H1 (cell line): Measurements from ENCODE around the gene EPHA4. TPM values are rescaled to one million over a fixed set of nuclear protein-coding genes. Genes with fewer than 3 reads are reported as not detected.

Source experiments
- CTCF ChIA-PET: fragments of 300-600 bp; sonication (Branson Sonifier 250); formaldehyde crosslinking; loops from one replicate; lab custom pipeline; 2021; ENCODE audit not compliant: partially characterized antibody; lab: Charles Lee
- POLR2A ChIA-PET: fragments of 300-600 bp; sonication (Branson Sonifier 250); formaldehyde crosslinking; loops from one replicate; lab custom pipeline; 2021; ENCODE audit warnings: inconsistent platforms; ENCODE audit not compliant: partially characterized antibody; lab: Charles Lee
- DNase-seq, 2 experiments: peaks; one replicate each; pipeline versions ENCODE4 v3.0.0 to v3.0.0-alpha.2; 2010 to 2022; ENCODE audit warnings: low spot score in 2 of 2, low read depth in 1 of 2, mixed read lengths in 1 of 2
- FAIRE-seq: peaks from 2 replicates; lab custom pipeline; 2011; peaks lifted over from hg19 to GRCh38; lab: Jason Lieb, UNC
- H2AFZ ChIP-seq: 2 replicates; pipeline ENCODE4 v1.8.1; 2012; ENCODE audit warnings: low read length, inconsistent platforms
- H2AK5ac ChIP-seq: 2 replicates; pipeline ENCODE4 v1.6.1; 2013; ENCODE audit warnings: low read depth, low read length
- H2BK120ac ChIP-seq: replicated peaks from 2 replicates; pipeline ENCODE3; 2013; ENCODE audit warnings: low read depth, low read length, inconsistent platforms
- H2BK12ac ChIP-seq: 2 replicates; pipeline ENCODE4 v1.6.1; 2013; ENCODE audit warnings: low read depth, low read length
- H2BK15ac ChIP-seq: 2 replicates; pipeline ENCODE4 v1.6.1; 2013; ENCODE audit warnings: low read length
- H2BK20ac ChIP-seq: 2 replicates; pipeline ENCODE4 v1.6.1; 2013; ENCODE audit warnings: low read length
- H2BK5ac ChIP-seq: 2 replicates; pipeline ENCODE4 v1.6.1; 2013; ENCODE audit warnings: low read depth, low read length
- H3K14ac ChIP-seq: 2 replicates; pipeline ENCODE4 v1.6.1; 2013; ENCODE audit warnings: inconsistent platforms; ENCODE audit not compliant: insufficient read length
- H3K18ac ChIP-seq: 2 replicates; pipeline ENCODE4 v1.6.1; 2013; ENCODE audit warnings: low read length; ENCODE audit errors: extremely low read depth
- H3K23ac ChIP-seq: 2 replicates; pipeline ENCODE4 v1.6.1; 2013; ENCODE audit warnings: inconsistent platforms; ENCODE audit not compliant: insufficient read length
- H3K23me2 ChIP-seq: 2 replicates; pipeline ENCODE4 v1.6.1; 2013; ENCODE audit warnings: low read depth, low read length
- H3K27ac ChIP-seq: 2 replicates; pipeline ENCODE4 v1.6.1; 2011; ENCODE audit warnings: low read depth, low read length, inconsistent platforms
- H3K27me3 ChIP-seq, 4 experiments: replicated peaks in 1 of 4; 1 replicate in 1 of 4; 2 replicates in 3 of 4; pipeline versions ENCODE4 v1.6.1 to v1.8.1; 2011 to 2013; ENCODE audit warnings: low read length in 3 of 4, mild to moderate bottlenecking in 3 of 4, inconsistent platforms in 2 of 4, mixed read lengths in 2 of 4, moderate library complexity in 1 of 4; ENCODE audit not compliant: control insufficient read depth in 3 of 4, insufficient read depth in 3 of 4; ENCODE audit errors: extremely low read depth in 1 of 4
- H3K36me3 ChIP-seq, 4 experiments: 2 replicates each; pipeline versions ENCODE4 v1.6.1 to v1.8.1; 2011 to 2013; ENCODE audit warnings: mild to moderate bottlenecking in 4 of 4, low read length in 3 of 4, moderate library complexity in 2 of 4, control low read depth in 1 of 4, inconsistent platforms in 1 of 4; ENCODE audit not compliant: insufficient read depth in 4 of 4, control insufficient read depth in 2 of 4
- H3K4ac ChIP-seq: replicated peaks from 2 replicates; pipeline ENCODE3; 2013; ENCODE audit warnings: low read length, low read depth, mixed read lengths, inconsistent platforms; ENCODE audit not compliant: insufficient read length
- H3K4me1 ChIP-seq, 4 experiments: replicated peaks in 1 of 4; 1 replicate in 1 of 4; 2 replicates in 3 of 4; pipeline versions ENCODE4 v1.6.1 to v1.8.1; 2011 to 2013; ENCODE audit warnings: low read length in 3 of 4, inconsistent platforms in 2 of 4, mixed read lengths in 1 of 4; ENCODE audit not compliant: insufficient read depth in 4 of 4, control insufficient read depth in 3 of 4
- H3K4me2 ChIP-seq, 2 experiments: 2 replicates each; pipeline versions ENCODE4 v1.6.1 to v1.8.1; 2011 to 2013; ENCODE audit warnings: low read depth in 2 of 2, low read length in 2 of 2, control low read depth in 1 of 2, inconsistent platforms in 1 of 2, mild to moderate bottlenecking in 1 of 2; ENCODE audit not compliant: insufficient read depth in 1 of 2
- H3K4me3 ChIP-seq, 4 experiments: fragments of 200-600, 300-600 bp in 1 of 4; sonication (generic), shearing (Covaris generic), sonication (Bioruptor Twin) in 1 of 4; 2 replicates each; pipeline versions ENCODE4 v1.5.1 to v1.8.1; 2011 to 2016; ENCODE audit warnings: low read length in 4 of 4, low read depth in 3 of 4, control low read depth in 2 of 4, inconsistent platforms in 2 of 4, mild to moderate bottlenecking in 2 of 4, mixed read lengths in 1 of 4, moderate library complexity in 1 of 4; ENCODE audit not compliant: insufficient read depth in 2 of 4; ENCODE audit errors: extremely low read depth in 1 of 4
- H3K56ac ChIP-seq: replicated peaks from 2 replicates; pipeline ENCODE3; 2013; ENCODE audit warnings: low read depth, mild to moderate bottlenecking, mixed read lengths, low read length, inconsistent platforms; ENCODE audit not compliant: insufficient read length
- H3K79me1 ChIP-seq: 2 replicates; pipeline ENCODE4 v1.6.1; 2013; ENCODE audit warnings: low read depth, low read length, control low read depth
- H3K79me2 ChIP-seq, 2 experiments: 2 replicates each; pipeline versions ENCODE4 v1.6.1 to v1.8.1; 2012 to 2013; ENCODE audit warnings: low read length in 2 of 2, mild to moderate bottlenecking in 2 of 2, inconsistent platforms in 1 of 2; ENCODE audit not compliant: insufficient read depth in 2 of 2, control insufficient read depth in 1 of 2
- H3K9ac ChIP-seq, 4 experiments: replicated peaks in 1 of 4; 1 replicate in 1 of 4; 2 replicates in 3 of 4; pipeline versions ENCODE4 v1.6.1 to v1.8.1; 2011 to 2013; ENCODE audit warnings: low read depth in 3 of 4, low read length in 3 of 4, control low read depth in 2 of 4, mild to moderate bottlenecking in 2 of 4, moderate library complexity in 2 of 4, inconsistent platforms in 1 of 4; ENCODE audit errors: extremely low read depth in 1 of 4
- H3K9me3 ChIP-seq, 2 experiments: 2 replicates each; pipeline versions ENCODE4 v1.6.1 to v1.8.1; 2012 to 2013; ENCODE audit warnings: mild to moderate bottlenecking in 2 of 2, moderate library complexity in 2 of 2, control low read depth in 1 of 2, inconsistent platforms in 1 of 2, low read depth in 1 of 2, low read length in 1 of 2, mixed read lengths in 1 of 2; ENCODE audit not compliant: insufficient read depth in 2 of 2
- H4K20me1 ChIP-seq, 2 experiments: replicated peaks in 1 of 2; 2 replicates each; pipeline versions ENCODE3 to v1.8.1; 2011 to 2013; ENCODE audit warnings: inconsistent platforms in 2 of 2, low read length in 2 of 2, mild to moderate bottlenecking in 1 of 2; ENCODE audit not compliant: insufficient read depth in 2 of 2, control insufficient read depth in 1 of 2
- H4K5ac ChIP-seq: 2 replicates; pipeline ENCODE4 v1.6.1; 2013; ENCODE audit warnings: low read length, low read depth, mixed read lengths, inconsistent platforms; ENCODE audit not compliant: insufficient read length
- H4K8ac ChIP-seq: 2 replicates; pipeline ENCODE4 v1.8.0; 2013; ENCODE audit warnings: mild to moderate bottlenecking, moderate library complexity, low read length, inconsistent platforms; ENCODE audit not compliant: insufficient read depth; ENCODE audit errors: extremely low read depth
- H4K91ac ChIP-seq: replicated peaks from 2 replicates; pipeline ENCODE3; 2013; ENCODE audit warnings: low read length, mixed read lengths, inconsistent platforms; ENCODE audit not compliant: insufficient read length
- RXRA ChIP-seq: IDR thresholded peaks from 2 replicates; pipeline ENCODE4 v1.6.1; 2011; ENCODE audit warnings: low read depth, mild to moderate bottlenecking, low read length, moderate library complexity; ENCODE audit not compliant: insufficient read depth
- TEAD4 ChIP-seq: IDR thresholded peaks from 2 replicates; pipeline ENCODE4 v1.6.1; 2012; ENCODE audit warnings: low read depth, low read length, inconsistent platforms, mixed read lengths
- WGBS, 2 experiments: shearing (Covaris generic) in 1 of 2; methylation state at CpG; one replicate each; pipeline versions ENCODE4 v1.1.6 to v1.1.7; 2013 to 2015; ENCODE audit warnings: low lambda C conversion rate in 2 of 2, mixed read lengths in 2 of 2, inconsistent platforms in 1 of 2, low coverage in 1 of 2, missing lambda C conversion rate in 1 of 2; ENCODE audit not compliant: insufficient replicate concordance in 2 of 2, insufficient coverage in 1 of 2, insufficient read length in 1 of 2; ENCODE audit errors: extremely low coverage in 1 of 2, missing lambda C conversion rate in 1 of 2; 5-methylcytosine and 5-hydroxymethylcytosine counted together
- polyA plus RNA-seq, 7 experiments: library from polyadenylated mRNA; depleted of rRNA in 3 of 7; stranded (reverse) in 5 of 7; unstranded in 2 of 7; fragments of >200 nt in 5 of 7; fragments of 200-250 nt in 2 of 7; gene quantifications; 1 replicate in 5 of 7; 2 replicates in 1 of 7; 4 replicates in 1 of 7; pipeline versions ENCODE4 v1.2.1 to v1.2.3, GENCODE V29; 2011 to 2013; ENCODE audit warnings: missing spikeins in 2 of 7, mixed read lengths in 2 of 7
- total RNA-seq: library from RNA; stranded (reverse); fragmentation: NEBNext Ultra II Directional; extraction: Animal tissue kit (Norgen Biotek cat#: 25700); gene quantifications from 2 replicates; pipeline ENCODE4 v1.2.1, GENCODE V29; 2021

Gene EPHA4
- total and polyA plus RNA-seq, 2 of the 8 experiments (the other 6 are each of a cell fraction or from before 2014, with no cell fraction given): 4.3 to 5.7 TPM

DNA sequence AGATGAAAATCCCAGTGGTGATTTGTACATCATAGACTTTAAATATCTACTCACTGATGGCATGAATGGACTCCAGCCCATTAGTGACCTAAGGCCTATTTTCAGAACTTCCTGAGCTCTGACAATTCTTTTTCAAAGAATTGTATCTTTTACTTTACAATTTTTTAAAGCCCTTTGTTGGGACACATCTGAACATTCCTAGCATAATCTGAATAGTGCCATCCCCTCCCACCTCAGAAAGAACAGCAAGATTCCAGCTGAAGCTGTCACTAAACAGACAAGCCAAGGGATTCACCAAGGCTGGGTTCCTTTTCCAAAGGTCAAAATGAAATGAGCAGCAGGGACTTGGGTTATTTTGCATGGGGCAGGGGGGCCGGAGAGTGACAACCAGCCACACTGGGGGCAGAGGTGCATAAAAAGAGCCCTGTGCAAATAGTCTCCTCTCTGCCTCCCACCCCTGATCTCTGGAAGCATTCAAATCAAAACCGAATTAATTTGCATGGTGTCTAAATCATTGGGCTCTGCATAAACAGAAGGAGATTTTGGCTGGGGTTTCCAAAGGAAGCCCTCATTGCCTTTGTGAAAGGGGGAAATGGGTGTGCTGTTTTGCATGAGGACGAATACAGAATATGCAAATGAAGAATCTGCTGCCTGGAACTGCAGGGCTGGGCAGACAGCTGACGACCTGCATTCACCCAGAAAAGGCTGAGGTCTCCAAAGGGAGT, 17.2 kb downstream of the EPHA4 start:
- H3K56ac ChIP-seq: no peak overlapping the region
- no peak overlapping the region for H4K8ac ChIP-seq
- H3K18ac ChIP-seq: no peak overlapping the region
- no peak overlapping the region for H3K23ac ChIP-seq
- H3K27me3 ChIP-seq: no peaks in the 10 kb centered on the region; a peak in 1 of 7 replicates
- WGBS, 2 experiments: 27% methylated on average over 4 of the region's 4 CpGs; no CpG with 5 or more reads in 1 of the 2 experiments
- FAIRE-seq (peak; percentile 39), DNase-seq (no peak)
- H3K79me2 ChIP-seq: no peaks in the 10 kb centered on the region
- H3K9me3 ChIP-seq: no peaks in the 10 kb centered on the region
- H2BK15ac ChIP-seq: no peak overlapping the region
- H4K91ac ChIP-seq: no peak overlapping the region
- no peaks in the 10 kb centered on the region for H3K36me3 ChIP-seq
- no peak overlapping the region for H4K5ac ChIP-seq
- TF ChIP-seq RXRA: no peak
- peak; percentile 57; the same call in 1 of the 2 replicates for TF ChIP-seq TEAD4
- H3K27ac ChIP-seq: no peak overlapping the region
- no peak overlapping the region for H3K9ac ChIP-seq
- CTCF ChIA-PET: interaction anchor here (2.1 kb wide), 1 partner anchor 19 kb away, joined by 4 read pairs; no protein-coding TSS in a partner anchor
- no peak overlapping the region for H2BK20ac ChIP-seq
- peaks cover 0 to 2% of the 10 kb centered on the region in 2 experiments for H4K20me1 ChIP-seq
- H3K79me1 ChIP-seq: no peaks in the 10 kb centered on the region
- peak overlapping the region; percentile 38 to 46; a peak in 3 of 4 replicates for H3K4me2 ChIP-seq
- no peak overlapping the region for H2BK120ac ChIP-seq
- H3K23me2 ChIP-seq: no peaks in the 10 kb centered on the region; the same call in 1 of the 2 replicates
- H3K14ac ChIP-seq: no peak overlapping the region
- H3K4me3 ChIP-seq: peak overlapping the region in 1 of 4 experiments; percentile 18; a peak in 2 of 8 replicates
- H2AFZ ChIP-seq: no peak overlapping the region
- no peak overlapping the region for H2BK5ac ChIP-seq
- H3K4ac ChIP-seq: no peak overlapping the region
- peaks cover 3 to 17% (median 16%) of the 10 kb centered on the region in 4 experiments; a peak in 5 of 7 replicates for H3K4me1 ChIP-seq
- POLR2A ChIA-PET: no interaction called here
- no peak overlapping the region for H2BK12ac ChIP-seq
- no peak overlapping the region for H2AK5ac ChIP-seq
